Left lung (tissue), 10 donors: Measurements from ENCODE around the gene NEK10. TPM values are rescaled to one million over a fixed set of nuclear protein-coding genes. Genes with fewer than 3 reads are reported as not detected.

Source experiments
- ATAC-seq: fragments of 200-7000 bp; cut with Tn5 transposase; one replicate; pipeline ENCODE4 v1.9.1; 2020; ENCODE audit warnings: moderate library complexity
- DNase-seq, 4 donors: peaks; one replicate each; pipeline ENCODE4 v3.0.0-alpha.2; 2013 to 2020
- H3K27ac ChIP-seq, 2 donors: fragments of 200-600 bp; sonication (generic) in 1 of 2; one replicate each; pipeline versions ENCODE4 v1.5.0 to v1.8.0; 2020 to 2021
- H3K27me3 ChIP-seq, 2 donors: fragments of 200-600 bp; sonication (generic) in 1 of 2; one replicate each; pipeline versions ENCODE4 v1.5.0 to v1.8.0; 2020 to 2021
- H3K36me3 ChIP-seq, 2 donors: fragments of 200-600 bp; sonication (generic) in 1 of 2; one replicate each; pipeline versions ENCODE4 v1.5.0 to v1.8.0; 2020 to 2021
- H3K4me1 ChIP-seq, 2 donors: fragments of 200-600 bp; one replicate each; pipeline ENCODE4 v1.8.0; 2021
- H3K4me3 ChIP-seq, 2 donors: fragments of 200-600 bp; sonication (generic) in 1 of 2; one replicate each; pipeline versions ENCODE4 v1.5.0 to v1.8.0; 2020 to 2021; ENCODE audit warnings: mild to moderate bottlenecking in 1 of 2
- H3K9me3 ChIP-seq, 2 donors: fragments of 200-600 bp; sonication (generic) in 1 of 2; one replicate each; pipeline versions ENCODE4 v1.5.0 to v1.8.0; 2020 to 2021
- intact Hi-C, 2 donors: fragments of 100-400 bp; cut with DNase I; formaldehyde crosslinking; loops; one replicate each; pipeline versions ENCODE4 v1.11.2 to v1.14.2; 2022
- polyA plus RNA-seq, 6 donors: library from polyadenylated mRNA; unstranded; fragments of 120-200 nt; gene quantifications; one replicate each; pipeline ENCODE4 v1.2.1, GENCODE V29; 2013; ENCODE audit not compliant: insufficient read length in 6 of 6
- total RNA-seq, 2 donors: library from RNA; stranded (reverse); fragmentation: NEBNext Ultra II Directional; extraction: Animal tissue kit (Norgen Biotek cat#: 25700); gene quantifications; one replicate each; pipeline ENCODE4 v1.2.1, GENCODE V29; 2021
- TF ChIP-seq, protein P1 (sequence below), 2 donors: fragments of 200-600 bp; sonication (generic) in 1 of 2; IDR thresholded peaks; one replicate each; pipeline versions ENCODE4 v1.5.0 to v1.8.0; 2021; ENCODE audit warnings: antibody characterized with exemption in 2 of 2
- donor health status: DM: no; HTN: yes; CAD: no.
- donor health status: DM: no; HTN: no; CAD: no.

The NEK10 gene
- total and polyA plus RNA-seq, 8 donors = 1.5 to 7.9 (median 5.5) TPM

DNA sequence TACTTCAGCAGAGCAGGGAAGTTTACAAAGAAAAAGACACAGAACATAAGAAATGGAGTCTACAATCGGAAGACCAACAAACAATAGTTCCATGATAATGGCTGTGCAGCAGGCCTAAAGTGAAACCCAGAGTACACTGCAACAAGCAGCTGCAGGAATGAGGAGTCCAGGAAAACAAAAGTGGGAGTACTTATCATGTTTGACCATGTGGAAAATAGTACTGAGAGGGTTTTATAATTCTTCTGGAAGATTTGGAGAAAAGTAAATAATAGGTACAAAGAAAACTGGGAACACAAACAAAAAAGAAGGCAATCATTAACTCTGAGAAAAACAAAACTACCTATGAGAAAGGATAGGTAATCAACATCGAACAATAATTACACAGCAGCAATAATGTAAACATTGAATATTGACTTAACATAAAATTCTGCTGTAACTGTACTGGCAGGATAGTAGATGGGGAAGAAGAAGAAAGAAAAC lies 87.5 kb downstream of the NEK10 start:
- Histone ChIP-seq H3K27me3 (no peaks in the 10 kb centered on the region), H3K36me3 (no peaks in the 10 kb centered on the region), H3K9me3 (no peaks in the 10 kb centered on the region), H3K4me3 (no peak overlapping the region), H3K4me1 (no peaks in the 10 kb centered on the region), H3K27ac (no peak overlapping the region)
- no peak for ATAC-seq
- intact Hi-C loops = no loop called here
- TF ChIP-seq, protein P1, sequence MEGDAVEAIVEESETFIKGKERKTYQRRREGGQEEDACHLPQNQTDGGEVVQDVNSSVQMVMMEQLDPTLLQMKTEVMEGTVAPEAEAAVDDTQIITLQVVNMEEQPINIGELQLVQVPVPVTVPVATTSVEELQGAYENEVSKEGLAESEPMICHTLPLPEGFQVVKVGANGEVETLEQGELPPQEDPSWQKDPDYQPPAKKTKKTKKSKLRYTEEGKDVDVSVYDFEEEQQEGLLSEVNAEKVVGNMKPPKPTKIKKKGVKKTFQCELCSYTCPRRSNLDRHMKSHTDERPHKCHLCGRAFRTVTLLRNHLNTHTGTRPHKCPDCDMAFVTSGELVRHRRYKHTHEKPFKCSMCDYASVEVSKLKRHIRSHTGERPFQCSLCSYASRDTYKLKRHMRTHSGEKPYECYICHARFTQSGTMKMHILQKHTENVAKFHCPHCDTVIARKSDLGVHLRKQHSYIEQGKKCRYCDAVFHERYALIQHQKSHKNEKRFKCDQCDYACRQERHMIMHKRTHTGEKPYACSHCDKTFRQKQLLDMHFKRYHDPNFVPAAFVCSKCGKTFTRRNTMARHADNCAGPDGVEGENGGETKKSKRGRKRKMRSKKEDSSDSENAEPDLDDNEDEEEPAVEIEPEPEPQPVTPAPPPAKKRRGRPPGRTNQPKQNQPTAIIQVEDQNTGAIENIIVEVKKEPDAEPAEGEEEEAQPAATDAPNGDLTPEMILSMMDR (IDR thresholded peaks at IDR 0.05) = no peak
- no peak for DNase-seq

GRCh38 chr3:27279123-27279522 lies 90.1 kb downstream of the NEK10 start:
- intact Hi-C loops = no loop called here
- DNase-seq (peak in 1 of 4 donors; percentile 52), ATAC-seq (peak; percentile 39)
- Histone ChIP-seq H3K4me3 (no peak overlapping the region), H3K27ac (no peak overlapping the region), H3K36me3 (no peaks in the 10 kb centered on the region), H3K27me3 (no peaks in the 10 kb centered on the region), H3K4me1 (no peaks in the 10 kb centered on the region), H3K9me3 (no peaks in the 10 kb centered on the region)
- TF ChIP-seq, protein P1 (IDR thresholded peaks at IDR 0.05) = no peak

GRCh38 chr3:27278383-27279055 lies 90.7 kb downstream of the NEK10 start:
- ATAC-seq = no peak
- intact Hi-C loops = no loop called here

GRCh38 chr3:27275441-27275990 lies 93.7 kb downstream of the NEK10 start:
- intact Hi-C loops = no loop called here
- no peak for DNase-seq
- ATAC-seq = no peak

More at GRCh38 chr3:27278383-27279055, 90.7 kb downstream of the NEK10 start:
- H3K27ac ChIP-seq = no peak overlapping the region
- DNase-seq = no peak
- H3K4me1 ChIP-seq = no peaks in the 10 kb centered on the region
- H3K9me3 ChIP-seq = no peaks in the 10 kb centered on the region
- no peak overlapping the region for H3K4me3 ChIP-seq
- no peaks in the 10 kb centered on the region for H3K27me3 ChIP-seq
- no peaks in the 10 kb centered on the region for H3K36me3 ChIP-seq
- TF ChIP-seq, protein P1 (IDR thresholded peaks at IDR 0.05) = no peak

DNA sequence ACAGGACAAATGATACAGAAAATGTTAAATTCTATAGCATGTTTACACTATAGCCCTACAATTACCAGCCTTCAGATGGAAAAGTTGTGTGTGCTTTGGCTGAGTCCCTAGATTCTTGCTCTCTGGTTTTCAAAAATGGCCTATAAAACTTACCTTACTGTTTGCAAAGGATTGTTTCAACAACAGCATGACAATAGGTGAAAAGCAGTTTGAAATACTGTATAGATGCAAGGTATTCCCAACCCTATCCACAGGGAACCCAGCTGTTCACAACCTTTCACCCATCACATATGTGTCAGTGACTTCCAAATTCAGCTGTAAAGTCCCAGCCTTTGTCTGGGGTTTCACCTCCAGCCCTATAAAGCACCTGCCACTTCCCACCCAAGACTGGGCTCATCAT lies 97.3 kb downstream of the NEK10 start:
- H3K4me3 ChIP-seq = no peak overlapping the region
- intact Hi-C loops = no loop called here
- H3K27me3 ChIP-seq = no peaks in the 10 kb centered on the region
- no peak for DNase-seq
- H3K36me3 ChIP-seq = no peaks in the 10 kb centered on the region
- H3K9me3 ChIP-seq = peaks cover 0 to 7% of the 10 kb centered on the region in 2 donors
- no peaks in the 10 kb centered on the region for H3K4me1 ChIP-seq
- no peak for ATAC-seq
- H3K27ac ChIP-seq = no peak overlapping the region
- TF ChIP-seq, protein P1 (IDR thresholded peaks at IDR 0.05) = no peak

More at GRCh38 chr3:27275441-27275990, 93.7 kb downstream of the NEK10 start:
- Histone ChIP-seq H3K27ac (no peak overlapping the region), H3K27me3 (no peaks in the 10 kb centered on the region), H3K4me3 (no peak overlapping the region), H3K36me3 (no peaks in the 10 kb centered on the region), H3K9me3 (no peaks in the 10 kb centered on the region), H3K4me1 (no peaks in the 10 kb centered on the region)
- TF ChIP-seq, protein P1 (IDR thresholded peaks at IDR 0.05) = no peak
